Middle frontal gyrus (tissue), 1 donor: ENCODE results near the gene S100A3.
A peak's percentile ranks its signal among the peaks of the same experiment; 100 is the strongest.
"Not testable (repeated sequence)": the region's sequence is repeated elsewhere in the genome, so short reads cannot be mapped to it uniquely, and the experiment has no call there.

ENCODE experiments used
- DNase-seq: peaks from one replicate; pipeline ENCODE4 v3.0.0-alpha.2; 2015; ENCODE audit warnings: low spot score; ENCODE audit errors: extremely low spot score

S100A3 gene

GRCh38 chr1:153535242-153536011, 13.6 kb downstream of the S100A3 start, which contains the start of gene S100A6:
Gene S100A6 (minus strand): TSS chr1:153535991. CDS start chr1:153535339, 652 bp downstream.
- no peak for DNase-seq

GRCh38 chr1:153534925-153535241, 14.2 kb downstream of the S100A3 start:
- DNase-seq = no peak

- DNase-seq = no peak
Measured at GRCh38 chr1:153534226-153534924, 14.7 kb downstream of the S100A3 start.

- no peak for DNase-seq
Measured at GRCh38 chr1:153533689-153534201, 15.3 kb downstream of the S100A3 start.

GRCh38 chr1:153532769-153533599, 16.1 kb downstream of the S100A3 start:
- peak; percentile 30 for DNase-seq

- no peak for DNase-seq
Measured at GRCh38 chr1:153532181-153532580, 16.9 kb downstream of the S100A3 start.

GRCh38 chr1:153531638-153532037, 17.4 kb downstream of the S100A3 start:
- DNase-seq = no peak

GRCh38 chr1:153527683-153528040, 21.4 kb downstream of the S100A3 start:
- DNase-seq = no peak

GRCh38 chr1:153527023-153527682, 21.9 kb downstream of the S100A3 start:
- no peak for DNase-seq

GRCh38 chr1:153526132-153526543, 22.9 kb downstream of the S100A3 start:
- DNase-seq = no peak

GRCh38 chr1:153525088-153525728, 23.9 kb downstream of the S100A3 start:
- no peak for DNase-seq

- not testable (repeated sequence) for DNase-seq
Measured at GRCh38 chr1:153522353-153523048, 26.6 kb downstream of the S100A3 start.

- not testable (repeated sequence) for DNase-seq
Measured at GRCh38 chr1:153521808-153522207, 27.2 kb downstream of the S100A3 start.

GRCh38 chr1:153520818-153521476, 28.1 kb downstream of the S100A3 start:
- DNase-seq = no peak

GRCh38 chr1:153520137-153520691, 28.8 kb downstream of the S100A3 start:
- not testable (repeated sequence) for DNase-seq

- DNase-seq = no peak
Measured at GRCh38 chr1:153519242-153519641, 29.8 kb downstream of the S100A3 start.

GRCh38 chr1:153515504-153516394, 33.3 kb downstream of the S100A3 start:
- no peak for DNase-seq

GRCh38 chr1:153513666-153514065, 35.4 kb downstream of the S100A3 start:
- DNase-seq = no peak
